Fibroblast of skin of right quadriceps (primary cell): Measurements from ENCODE around the gene RIPOR3.
"Not testable (repeated sequence)": the region's sequence is repeated elsewhere in the genome, so short reads cannot be mapped to it uniquely, and the experiment has no call there.

ENCODE experiments used
- DNase-seq: peaks from one replicate; pipeline ENCODE4 v3.0.0-alpha.2; 2013

The RIPOR3 gene

GRCh38 chr20:50541606-50542041, 149.7 kb downstream of the RIPOR3 start:
- no peak for DNase-seq

DNA sequence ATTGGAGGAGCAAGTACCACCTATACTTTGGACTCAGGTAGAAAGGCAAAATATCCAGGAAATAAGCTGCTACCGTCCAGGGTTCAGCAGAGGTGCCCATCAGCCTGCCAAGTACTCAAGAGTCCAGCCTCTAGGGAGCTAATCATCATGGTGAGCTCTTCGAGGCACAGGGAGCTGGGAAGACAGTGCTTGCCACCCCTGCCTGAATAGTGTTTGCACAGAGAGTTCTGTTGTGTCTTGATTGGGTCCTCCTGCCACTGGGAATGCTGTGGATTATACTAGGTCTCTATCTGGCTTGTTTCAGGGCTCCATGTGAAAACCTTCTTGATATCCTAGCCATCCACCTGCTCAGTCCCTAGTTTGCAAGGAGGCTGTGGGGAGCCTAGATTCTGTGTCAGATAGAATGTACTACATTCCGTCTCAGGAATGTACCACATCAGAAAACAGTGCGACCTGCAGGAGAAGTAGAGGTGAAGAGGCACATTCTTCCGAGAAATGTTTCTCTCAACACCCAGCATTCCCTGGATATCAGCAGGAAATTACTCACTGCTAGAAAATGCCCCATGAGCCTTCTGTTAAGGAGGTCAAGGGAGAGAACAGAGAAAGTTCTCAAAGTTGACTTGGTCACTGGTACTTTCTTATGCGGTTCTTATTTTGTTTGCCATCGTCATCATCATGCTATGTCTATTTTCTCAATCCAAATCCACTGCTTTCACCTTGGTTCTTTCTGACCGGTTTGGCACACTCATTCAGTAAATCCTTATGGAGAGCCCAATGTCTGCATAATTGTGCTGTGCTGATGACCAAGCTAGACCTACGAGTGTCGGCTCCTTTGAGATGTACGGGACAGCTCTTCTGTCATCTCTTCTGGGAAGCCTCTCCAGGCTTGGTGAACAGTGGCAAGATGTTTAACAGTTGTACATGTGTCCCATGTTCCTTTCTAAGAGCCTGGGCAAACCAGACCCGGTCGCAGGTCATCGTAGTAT, 150.4 kb downstream of the RIPOR3 start:
- peak; percentile 82 for DNase-seq

- not testable (repeated sequence) for DNase-seq
These were observed 151.5 kb downstream of the RIPOR3 start for GRCh38 chr20:50539798-50540197.

DNA sequence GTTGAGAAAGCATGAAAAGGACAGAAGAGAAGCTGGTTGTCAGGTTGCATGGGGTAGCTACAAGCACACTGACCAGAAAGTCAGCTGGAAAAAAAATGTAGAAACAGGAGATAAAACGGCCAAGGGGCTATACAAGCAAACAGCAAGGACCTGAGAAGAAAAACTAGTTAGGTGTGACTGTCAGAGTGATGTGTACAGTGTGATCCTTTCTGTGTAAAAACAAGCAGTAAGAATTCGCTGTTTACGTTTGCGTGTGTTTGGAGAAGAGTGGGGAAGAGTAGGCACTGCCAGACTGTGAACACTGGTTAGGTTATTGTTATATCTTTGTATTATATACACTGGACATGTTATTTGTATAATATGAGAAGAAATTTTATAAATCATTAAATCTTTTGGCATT, 153.1 kb downstream of the RIPOR3 start:
- DNase-seq: no peak

DNA sequence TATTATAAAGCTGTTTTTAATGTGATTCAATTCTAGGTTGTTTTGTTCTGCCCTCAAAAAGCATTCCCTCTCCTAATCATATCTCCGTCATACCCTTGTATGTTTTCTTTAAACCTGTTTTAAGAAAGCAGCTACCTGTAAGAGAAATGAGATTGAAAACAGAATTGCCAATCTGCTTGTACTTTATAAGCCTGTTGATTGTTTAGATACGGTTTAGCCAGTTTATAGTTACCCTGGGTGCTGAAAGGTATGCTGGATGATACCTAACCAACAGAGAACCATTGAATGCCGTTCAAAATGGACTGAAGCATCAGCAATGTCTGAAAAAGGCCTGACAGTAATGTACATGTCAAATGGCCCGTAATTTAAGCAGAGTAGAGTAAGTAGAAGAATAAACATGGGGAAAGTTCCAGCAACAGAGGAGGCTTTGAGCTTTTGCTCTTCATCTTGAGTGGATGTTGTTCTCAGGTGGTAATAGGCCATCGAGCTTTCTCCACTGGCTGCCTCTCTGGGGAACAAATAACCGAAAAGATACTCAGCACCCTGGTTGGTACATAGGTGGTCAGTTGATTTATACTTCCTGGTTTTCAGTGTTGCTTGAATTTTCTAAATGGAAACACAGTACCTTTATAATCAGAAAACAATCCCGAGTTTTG, 153.7 kb downstream of the RIPOR3 start:
- no peak for DNase-seq

DNA sequence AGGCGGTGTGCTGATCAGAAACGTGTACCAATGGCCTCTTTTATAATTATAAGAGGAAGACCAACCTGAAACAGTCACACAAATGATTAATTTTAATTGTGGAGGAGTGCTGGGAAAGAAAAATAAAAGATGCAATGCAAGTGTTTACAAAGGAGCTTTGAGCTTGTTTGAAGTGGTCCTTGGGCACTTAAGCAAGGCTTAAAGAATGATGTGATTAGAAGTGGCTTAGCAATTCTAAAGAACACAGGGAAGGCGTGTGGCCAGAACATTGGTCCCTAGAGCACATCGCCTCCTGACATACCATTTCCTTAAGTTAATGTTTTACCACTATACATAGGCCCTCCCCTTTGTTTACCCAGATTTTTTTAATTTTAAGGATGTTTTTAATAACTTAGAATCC, 155.0 kb downstream of the RIPOR3 start:
- DNase-seq: no peak
